K562 (cell line): ENCODE measurements around the gene NEU3. TPM values are rescaled to one million over a fixed set of nuclear protein-coding genes. Genes with fewer than 3 reads are reported as not detected.

Experiments used
- CBX5 ChIP-seq: IDR thresholded peaks from 2 replicates; pipeline ENCODE4 v1.6.1; 2014; ENCODE audit warnings: low read depth, borderline replicate concordance
- ESRRB ChIP-seq: fragments of 250-450 bp; sonication (Bioruptor Pico); IDR thresholded peaks from 2 replicates; pipeline ENCODE4 v1.5.0; 2020; ENCODE audit warnings: mild to moderate bottlenecking, moderate library complexity, borderline replicate concordance
- MAFK ChIP-seq: IDR thresholded peaks from 2 replicates; pipeline ENCODE4 v1.6.1; 2011; ENCODE audit warnings: low read length, improper control_type of control experiment
- TARDBP ChIP-seq: fragments of 450-650 bp; IDR thresholded peaks from 2 replicates; pipeline ENCODE4 v1.6.1; 2016
- ZNF263 ChIP-seq: sonication (generic); formaldehyde crosslinking; IDR thresholded peaks from 2 replicates; pipeline ENCODE4 v1.8.0; 2022; ENCODE audit warnings: mild to moderate bottlenecking, missing genetic modification reagents, borderline replicate concordance
- ZNF282 ChIP-seq: sonication (generic); formaldehyde crosslinking; IDR thresholded peaks from 2 replicates; pipeline ENCODE4 v1.8.1; 2023; ENCODE audit warnings: missing genetic modification reagents
- ZNF354B ChIP-seq: fragments of 250-450 bp; sonication (Bioruptor Pico); IDR thresholded peaks from 2 replicates; pipeline ENCODE4 v1.4.0; 2020
- ZNF551 ChIP-seq: fragments of 250-450 bp; sonication (Bioruptor Pico); IDR thresholded peaks from 2 replicates; pipeline ENCODE4 v1.5.0; 2021; ENCODE audit warnings: mild to moderate bottlenecking, moderate library complexity
- polyA plus RNA-seq, 8 experiments: library from polyadenylated mRNA; depleted of rRNA in 4 of 8; stranded (reverse) in 5 of 8; unstranded in 3 of 8; fragments of >200 nt; fragmentation: Nextera tagmentation in 2 of 8; fragmentation: Illumina TruSeq in 1 of 8; extraction: Ambion mirVana in 2 of 8; extraction: Trizol in 1 of 8; gene quantifications; 2 replicates each; pipeline versions ENCODE4 v1.2.1 to v1.2.3, GENCODE V29; 2011 to 2014; ENCODE audit warnings: inconsistent platforms in 1 of 8, missing spikeins in 1 of 8
- total RNA-seq, 7 experiments: library from RNA; depleted of rRNA in 6 of 7; stranded (reverse); fragments of >200 nt in 6 of 7; fragmentation: Illumina TruSeq in 2 of 7; extraction: Trizol in 2 of 7; gene quantifications; 2 replicates each; pipeline versions ENCODE4 v1.2.1 to v1.2.3, GENCODE V29; 2011 to 2021; ENCODE audit warnings: low replicate concordance in 1 of 7
- TF ChIP-seq, protein P1 (sequence below): fragments of 200-400 bp; formaldehyde crosslinking; IDR thresholded peaks from 2 replicates; pipeline ENCODE4 v1.6.1; 2017; ENCODE audit warnings: mild to moderate bottlenecking, low read depth, low read length, moderate library complexity
- TF ChIP-seq, protein P2 (sequence below): IDR thresholded peaks from 3 replicates; pipeline ENCODE4 v1.6.1; 2011; ENCODE audit warnings: borderline replicate concordance, mild to moderate bottlenecking; ENCODE audit not compliant: insufficient read length, insufficient read depth
- TF ChIP-seq, protein P3 (sequence below), 2 experiments: IDR thresholded peaks; 2 replicates each; pipeline ENCODE4 v1.6.1; 2012; ENCODE audit warnings: improper control_type of control experiment in 2 of 2, low read depth in 2 of 2, low read length in 2 of 2, borderline replicate concordance in 1 of 2
- TF ChIP-seq, protein P4 (sequence below): fragments of 450-650 bp; IDR thresholded peaks from 2 replicates; pipeline ENCODE4 v1.6.1; 2016
- TF ChIP-seq, protein P5 (sequence below), 3 experiments: fragments of 200-800 bp in 1 of 3; fragments of 250-450 bp in 1 of 3; fragments of 450-650 bp in 1 of 3; sonication (Bioruptor Pico) in 1 of 3; sonication (Bioruptor generic) in 1 of 3; formaldehyde crosslinking in 1 of 3; IDR thresholded peaks; 2 replicates each; pipeline versions ENCODE4 v1.6.1 to v1.8.0; 2016 to 2022; ENCODE audit warnings: mild to moderate bottlenecking in 2 of 3, missing genetic modification characterization in 2 of 3, missing compliant biosample characterization in 1 of 3, moderate library complexity in 1 of 3
- TF ChIP-seq, protein P6 (sequence below): fragments of 250-450 bp; sonication (Bioruptor Pico); IDR thresholded peaks from 2 replicates; pipeline ENCODE4 v1.8.0; 2022; ENCODE audit warnings: inconsistent platforms

The NEU3 gene
- total and polyA plus RNA-seq, 9 of the 15 experiments (the other 6 are each of a cell fraction or from before 2014, with no cell fraction given), result 6.2 to 41.3 (median 31.1) TPM

DNA sequence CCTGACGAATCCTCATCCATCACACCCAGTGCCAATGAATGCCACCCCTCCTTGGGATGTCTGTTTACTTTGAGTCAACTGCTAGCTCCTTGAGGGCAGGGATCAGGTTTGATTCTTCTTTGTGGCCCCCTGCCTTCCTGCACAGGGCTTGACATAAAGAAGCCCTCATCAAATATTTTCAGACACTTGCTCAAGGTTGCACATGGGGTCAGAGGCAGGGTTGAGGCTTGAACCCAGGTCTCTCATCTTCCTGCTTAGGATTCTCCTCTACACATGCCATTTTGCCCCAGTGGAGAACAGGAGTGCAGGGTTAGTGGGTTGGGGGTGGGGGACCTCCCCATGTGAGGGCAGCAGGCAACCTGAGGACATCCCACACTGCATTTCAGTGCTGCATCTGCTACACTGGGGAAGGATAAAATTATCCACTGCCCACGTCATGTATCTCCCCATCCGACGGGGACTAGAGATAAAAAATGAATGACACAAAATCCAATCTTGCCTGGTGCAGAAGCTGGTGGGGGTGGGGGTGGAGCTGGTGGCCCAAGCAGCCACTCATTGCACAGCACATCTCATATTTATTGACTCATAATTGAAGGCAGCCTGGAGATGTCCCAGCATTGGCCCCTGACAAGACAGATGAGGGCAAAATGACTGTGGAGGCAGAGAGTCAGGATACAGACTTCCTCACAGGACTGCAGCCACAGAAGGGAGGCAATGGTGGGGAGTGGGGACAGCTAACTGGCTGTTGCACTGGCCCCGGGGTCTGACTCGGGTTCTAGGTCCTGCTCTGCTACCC is 41.3 kb downstream of the NEU3 start (continued):
- TF ChIP-seq, protein P1, sequence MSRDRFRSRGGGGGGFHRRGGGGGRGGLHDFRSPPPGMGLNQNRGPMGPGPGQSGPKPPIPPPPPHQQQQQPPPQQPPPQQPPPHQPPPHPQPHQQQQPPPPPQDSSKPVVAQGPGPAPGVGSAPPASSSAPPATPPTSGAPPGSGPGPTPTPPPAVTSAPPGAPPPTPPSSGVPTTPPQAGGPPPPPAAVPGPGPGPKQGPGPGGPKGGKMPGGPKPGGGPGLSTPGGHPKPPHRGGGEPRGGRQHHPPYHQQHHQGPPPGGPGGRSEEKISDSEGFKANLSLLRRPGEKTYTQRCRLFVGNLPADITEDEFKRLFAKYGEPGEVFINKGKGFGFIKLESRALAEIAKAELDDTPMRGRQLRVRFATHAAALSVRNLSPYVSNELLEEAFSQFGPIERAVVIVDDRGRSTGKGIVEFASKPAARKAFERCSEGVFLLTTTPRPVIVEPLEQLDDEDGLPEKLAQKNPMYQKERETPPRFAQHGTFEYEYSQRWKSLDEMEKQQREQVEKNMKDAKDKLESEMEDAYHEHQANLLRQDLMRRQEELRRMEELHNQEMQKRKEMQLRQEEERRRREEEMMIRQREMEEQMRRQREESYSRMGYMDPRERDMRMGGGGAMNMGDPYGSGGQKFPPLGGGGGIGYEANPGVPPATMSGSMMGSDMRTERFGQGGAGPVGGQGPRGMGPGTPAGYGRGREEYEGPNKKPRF, result no peak
- TF ChIP-seq, protein P2, sequence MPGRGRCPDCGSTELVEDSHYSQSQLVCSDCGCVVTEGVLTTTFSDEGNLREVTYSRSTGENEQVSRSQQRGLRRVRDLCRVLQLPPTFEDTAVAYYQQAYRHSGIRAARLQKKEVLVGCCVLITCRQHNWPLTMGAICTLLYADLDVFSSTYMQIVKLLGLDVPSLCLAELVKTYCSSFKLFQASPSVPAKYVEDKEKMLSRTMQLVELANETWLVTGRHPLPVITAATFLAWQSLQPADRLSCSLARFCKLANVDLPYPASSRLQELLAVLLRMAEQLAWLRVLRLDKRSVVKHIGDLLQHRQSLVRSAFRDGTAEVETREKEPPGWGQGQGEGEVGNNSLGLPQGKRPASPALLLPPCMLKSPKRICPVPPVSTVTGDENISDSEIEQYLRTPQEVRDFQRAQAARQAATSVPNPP, result no peak
- TF ChIP-seq ZNF354B (CRISPR knock-in tag) (no peak), TARDBP (no peak), ZNF282 (CRISPR knock-in tag) (no peak), ESRRB (CRISPR knock-in tag) (no peak), MAFK (no peak), CBX5 (no peak), ZNF263 (no peak), ZNF551 (no peak)
- TF ChIP-seq, protein P3, sequence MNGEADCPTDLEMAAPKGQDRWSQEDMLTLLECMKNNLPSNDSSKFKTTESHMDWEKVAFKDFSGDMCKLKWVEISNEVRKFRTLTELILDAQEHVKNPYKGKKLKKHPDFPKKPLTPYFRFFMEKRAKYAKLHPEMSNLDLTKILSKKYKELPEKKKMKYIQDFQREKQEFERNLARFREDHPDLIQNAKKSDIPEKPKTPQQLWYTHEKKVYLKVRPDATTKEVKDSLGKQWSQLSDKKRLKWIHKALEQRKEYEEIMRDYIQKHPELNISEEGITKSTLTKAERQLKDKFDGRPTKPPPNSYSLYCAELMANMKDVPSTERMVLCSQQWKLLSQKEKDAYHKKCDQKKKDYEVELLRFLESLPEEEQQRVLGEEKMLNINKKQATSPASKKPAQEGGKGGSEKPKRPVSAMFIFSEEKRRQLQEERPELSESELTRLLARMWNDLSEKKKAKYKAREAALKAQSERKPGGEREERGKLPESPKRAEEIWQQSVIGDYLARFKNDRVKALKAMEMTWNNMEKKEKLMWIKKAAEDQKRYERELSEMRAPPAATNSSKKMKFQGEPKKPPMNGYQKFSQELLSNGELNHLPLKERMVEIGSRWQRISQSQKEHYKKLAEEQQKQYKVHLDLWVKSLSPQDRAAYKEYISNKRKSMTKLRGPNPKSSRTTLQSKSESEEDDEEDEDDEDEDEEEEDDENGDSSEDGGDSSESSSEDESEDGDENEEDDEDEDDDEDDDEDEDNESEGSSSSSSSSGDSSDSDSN (IDR thresholded peaks at IDR 0.05; ENCODE audit: borderline replicate concordance in 1 of 2, low read depth in 2 of 2, low read length in 2 of 2), result no peak
- TF ChIP-seq, protein P4, sequence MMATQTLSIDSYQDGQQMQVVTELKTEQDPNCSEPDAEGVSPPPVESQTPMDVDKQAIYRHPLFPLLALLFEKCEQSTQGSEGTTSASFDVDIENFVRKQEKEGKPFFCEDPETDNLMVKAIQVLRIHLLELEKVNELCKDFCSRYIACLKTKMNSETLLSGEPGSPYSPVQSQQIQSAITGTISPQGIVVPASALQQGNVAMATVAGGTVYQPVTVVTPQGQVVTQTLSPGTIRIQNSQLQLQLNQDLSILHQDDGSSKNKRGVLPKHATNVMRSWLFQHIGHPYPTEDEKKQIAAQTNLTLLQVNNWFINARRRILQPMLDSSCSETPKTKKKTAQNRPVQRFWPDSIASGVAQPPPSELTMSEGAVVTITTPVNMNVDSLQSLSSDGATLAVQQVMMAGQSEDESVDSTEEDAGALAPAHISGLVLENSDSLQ, result peak; percentile 85
- TF ChIP-seq, protein P5, sequence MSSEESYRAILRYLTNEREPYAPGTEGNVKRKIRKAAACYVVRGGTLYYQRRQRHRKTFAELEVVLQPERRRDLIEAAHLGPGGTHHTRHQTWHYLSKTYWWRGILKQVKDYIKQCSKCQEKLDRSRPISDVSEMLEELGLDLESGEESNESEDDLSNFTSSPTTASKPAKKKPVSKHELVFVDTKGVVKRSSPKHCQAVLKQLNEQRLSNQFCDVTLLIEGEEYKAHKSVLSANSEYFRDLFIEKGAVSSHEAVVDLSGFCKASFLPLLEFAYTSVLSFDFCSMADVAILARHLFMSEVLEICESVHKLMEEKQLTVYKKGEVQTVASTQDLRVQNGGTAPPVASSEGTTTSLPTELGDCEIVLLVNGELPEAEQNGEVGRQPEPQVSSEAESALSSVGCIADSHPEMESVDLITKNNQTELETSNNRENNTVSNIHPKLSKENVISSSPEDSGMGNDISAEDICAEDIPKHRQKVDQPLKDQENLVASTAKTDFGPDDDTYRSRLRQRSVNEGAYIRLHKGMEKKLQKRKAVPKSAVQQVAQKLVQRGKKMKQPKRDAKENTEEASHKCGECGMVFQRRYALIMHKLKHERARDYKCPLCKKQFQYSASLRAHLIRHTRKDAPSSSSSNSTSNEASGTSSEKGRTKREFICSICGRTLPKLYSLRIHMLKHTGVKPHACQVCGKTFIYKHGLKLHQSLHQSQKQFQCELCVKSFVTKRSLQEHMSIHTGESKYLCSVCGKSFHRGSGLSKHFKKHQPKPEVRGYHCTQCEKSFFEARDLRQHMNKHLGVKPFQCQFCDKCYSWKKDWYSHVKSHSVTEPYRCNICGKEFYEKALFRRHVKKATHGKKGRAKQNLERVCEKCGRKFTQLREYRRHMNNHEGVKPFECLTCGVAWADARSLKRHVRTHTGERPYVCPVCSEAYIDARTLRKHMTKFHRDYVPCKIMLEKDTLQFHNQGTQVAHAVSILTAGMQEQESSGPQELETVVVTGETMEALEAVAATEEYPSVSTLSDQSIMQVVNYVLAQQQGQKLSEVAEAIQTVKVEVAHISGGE (CRISPR knock-in tag; IDR thresholded peaks at IDR 0.05), result no peak
- TF ChIP-seq, protein P6, sequence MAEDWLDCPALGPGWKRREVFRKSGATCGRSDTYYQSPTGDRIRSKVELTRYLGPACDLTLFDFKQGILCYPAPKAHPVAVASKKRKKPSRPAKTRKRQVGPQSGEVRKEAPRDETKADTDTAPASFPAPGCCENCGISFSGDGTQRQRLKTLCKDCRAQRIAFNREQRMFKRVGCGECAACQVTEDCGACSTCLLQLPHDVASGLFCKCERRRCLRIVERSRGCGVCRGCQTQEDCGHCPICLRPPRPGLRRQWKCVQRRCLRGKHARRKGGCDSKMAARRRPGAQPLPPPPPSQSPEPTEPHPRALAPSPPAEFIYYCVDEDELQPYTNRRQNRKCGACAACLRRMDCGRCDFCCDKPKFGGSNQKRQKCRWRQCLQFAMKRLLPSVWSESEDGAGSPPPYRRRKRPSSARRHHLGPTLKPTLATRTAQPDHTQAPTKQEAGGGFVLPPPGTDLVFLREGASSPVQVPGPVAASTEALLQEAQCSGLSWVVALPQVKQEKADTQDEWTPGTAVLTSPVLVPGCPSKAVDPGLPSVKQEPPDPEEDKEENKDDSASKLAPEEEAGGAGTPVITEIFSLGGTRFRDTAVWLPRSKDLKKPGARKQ (CRISPR knock-in tag), result no peak
